ENCODE results near the gene MT3.

DNA sequence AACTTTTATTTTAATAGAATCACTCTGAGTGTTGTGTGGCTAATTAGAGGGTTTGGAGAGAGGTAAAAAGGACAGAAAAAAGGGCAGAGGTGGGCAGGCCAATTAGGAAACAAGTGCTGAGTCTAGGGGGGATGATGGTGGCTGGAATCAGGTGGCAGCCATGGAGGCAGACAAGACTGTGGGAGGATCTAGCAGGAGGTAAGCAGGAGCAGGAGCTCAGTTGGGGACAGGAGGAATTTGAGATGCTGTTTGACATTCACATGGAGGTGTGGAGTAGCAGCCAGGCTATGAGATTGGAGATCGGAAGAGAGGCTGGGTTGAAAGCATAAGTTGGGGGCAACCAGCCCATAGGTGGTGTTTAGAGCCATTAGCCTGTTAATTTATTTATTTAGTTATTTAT is 28.2 kb upstream of the MT3 start:
- TF ChIP-seq, protein P1, sequence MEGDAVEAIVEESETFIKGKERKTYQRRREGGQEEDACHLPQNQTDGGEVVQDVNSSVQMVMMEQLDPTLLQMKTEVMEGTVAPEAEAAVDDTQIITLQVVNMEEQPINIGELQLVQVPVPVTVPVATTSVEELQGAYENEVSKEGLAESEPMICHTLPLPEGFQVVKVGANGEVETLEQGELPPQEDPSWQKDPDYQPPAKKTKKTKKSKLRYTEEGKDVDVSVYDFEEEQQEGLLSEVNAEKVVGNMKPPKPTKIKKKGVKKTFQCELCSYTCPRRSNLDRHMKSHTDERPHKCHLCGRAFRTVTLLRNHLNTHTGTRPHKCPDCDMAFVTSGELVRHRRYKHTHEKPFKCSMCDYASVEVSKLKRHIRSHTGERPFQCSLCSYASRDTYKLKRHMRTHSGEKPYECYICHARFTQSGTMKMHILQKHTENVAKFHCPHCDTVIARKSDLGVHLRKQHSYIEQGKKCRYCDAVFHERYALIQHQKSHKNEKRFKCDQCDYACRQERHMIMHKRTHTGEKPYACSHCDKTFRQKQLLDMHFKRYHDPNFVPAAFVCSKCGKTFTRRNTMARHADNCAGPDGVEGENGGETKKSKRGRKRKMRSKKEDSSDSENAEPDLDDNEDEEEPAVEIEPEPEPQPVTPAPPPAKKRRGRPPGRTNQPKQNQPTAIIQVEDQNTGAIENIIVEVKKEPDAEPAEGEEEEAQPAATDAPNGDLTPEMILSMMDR (IDR thresholded peaks at IDR 0.05), result no peak
- TF ChIP-seq POLR2AphosphoS5 (IDR thresholded peaks at IDR 0.05) (no peak), POLR2A (IDR thresholded peaks at IDR 0.05) (no peak), EP300 (IDR thresholded peaks at IDR 0.05; ENCODE audit: low read depth) (no peak)
